ENCODE measurements around the gene IFNLR1. TPM values are rescaled to one million over a fixed set of nuclear protein-coding genes. Genes with fewer than 3 reads are reported as not detected.

The IFNLR1 gene
- total RNA-seq, 4 donors from 2014 or later: 1.3 to 1.5 TPM; not detected in 2

DNA sequence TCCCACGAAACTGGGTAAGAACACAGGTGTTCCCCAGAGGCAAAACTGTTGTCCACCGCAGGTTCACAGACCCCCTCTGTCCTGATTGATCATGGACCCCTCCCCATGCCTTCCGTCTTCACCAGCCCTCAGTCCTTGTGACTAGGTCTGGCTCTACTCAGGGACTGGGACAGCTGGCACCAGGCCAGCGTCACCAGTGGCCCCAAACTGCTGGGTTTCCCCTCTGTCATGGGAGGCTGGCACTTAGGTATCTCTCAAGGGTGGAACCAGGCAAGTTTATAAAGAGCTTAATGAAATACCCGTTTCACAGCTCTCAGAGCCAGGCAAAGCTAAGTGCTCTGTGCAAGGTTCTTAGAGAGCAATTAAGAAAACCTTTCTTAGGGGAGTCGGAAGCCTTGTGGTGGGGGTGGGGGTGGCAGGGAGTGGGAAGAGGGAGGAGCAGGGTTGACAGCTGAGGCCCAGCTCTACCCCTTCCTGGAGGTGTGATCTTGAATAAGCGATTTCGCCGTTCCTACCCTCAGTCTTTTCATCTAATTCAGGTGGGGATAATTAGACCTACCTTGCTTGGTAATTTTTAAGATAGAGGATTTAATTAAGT, 35.0 kb upstream of the IFNLR1 start:
- H3K9me3 ChIP-seq: no peaks in the 10 kb centered on the region
- H3K27ac ChIP-seq: no peak overlapping the region
- TF ChIP-seq, protein P1, sequence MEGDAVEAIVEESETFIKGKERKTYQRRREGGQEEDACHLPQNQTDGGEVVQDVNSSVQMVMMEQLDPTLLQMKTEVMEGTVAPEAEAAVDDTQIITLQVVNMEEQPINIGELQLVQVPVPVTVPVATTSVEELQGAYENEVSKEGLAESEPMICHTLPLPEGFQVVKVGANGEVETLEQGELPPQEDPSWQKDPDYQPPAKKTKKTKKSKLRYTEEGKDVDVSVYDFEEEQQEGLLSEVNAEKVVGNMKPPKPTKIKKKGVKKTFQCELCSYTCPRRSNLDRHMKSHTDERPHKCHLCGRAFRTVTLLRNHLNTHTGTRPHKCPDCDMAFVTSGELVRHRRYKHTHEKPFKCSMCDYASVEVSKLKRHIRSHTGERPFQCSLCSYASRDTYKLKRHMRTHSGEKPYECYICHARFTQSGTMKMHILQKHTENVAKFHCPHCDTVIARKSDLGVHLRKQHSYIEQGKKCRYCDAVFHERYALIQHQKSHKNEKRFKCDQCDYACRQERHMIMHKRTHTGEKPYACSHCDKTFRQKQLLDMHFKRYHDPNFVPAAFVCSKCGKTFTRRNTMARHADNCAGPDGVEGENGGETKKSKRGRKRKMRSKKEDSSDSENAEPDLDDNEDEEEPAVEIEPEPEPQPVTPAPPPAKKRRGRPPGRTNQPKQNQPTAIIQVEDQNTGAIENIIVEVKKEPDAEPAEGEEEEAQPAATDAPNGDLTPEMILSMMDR (IDR thresholded peaks at IDR 0.05): no peak
- TF ChIP-seq EP300 (IDR thresholded peaks at IDR 0.05) (no peak), POLR2A (IDR thresholded peaks at IDR 0.05) (no peak)
- DNase-seq (ENCODE audit: low spot score in 2 of 2): no peak
- 60 to 70% methylated on average over 9 of the region's 9 CpGs for WGBS, 2 donors
- no peak overlapping the region for H3K4me3 ChIP-seq
- H3K4me1 ChIP-seq: no peaks in the 10 kb centered on the region
- H3K36me3 ChIP-seq: no peaks in the 10 kb centered on the region
- H3K27me3 ChIP-seq: peaks cover 0 to 14% of the 10 kb centered on the region in 2 donors

DNA sequence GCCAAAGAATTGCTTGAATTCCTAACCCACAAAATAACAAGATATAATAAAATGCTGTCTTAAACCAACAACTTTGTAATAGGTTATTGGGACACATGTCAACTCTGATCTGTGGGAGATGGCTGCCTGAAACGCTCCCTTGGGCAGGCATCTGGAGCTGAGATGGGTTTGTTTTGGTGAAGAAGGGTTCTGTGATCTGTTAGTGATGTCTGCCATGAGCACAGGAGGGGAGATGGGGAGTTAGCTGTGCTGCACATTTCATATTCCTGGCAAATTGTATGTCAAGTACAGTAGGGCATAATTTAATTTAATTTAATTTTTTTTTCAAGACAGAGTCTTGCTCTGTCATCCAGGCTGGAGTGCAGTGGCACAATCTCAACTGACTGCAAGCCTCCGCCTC, 34.2 kb upstream of the IFNLR1 start:
- Histone ChIP-seq H3K9me3 (no peaks in the 10 kb centered on the region), H3K36me3 (no peaks in the 10 kb centered on the region), H3K4me1 (peaks cover 0 to 7% (median 0%) of the 10 kb centered on the region in 4 donors), H3K4me3 (no peak overlapping the region), H3K27ac (no peak overlapping the region), H3K27me3 (peaks cover 0 to 20% of the 10 kb centered on the region in 2 donors)
- 65 to 77% methylated on average over 2 of the region's 2 CpGs for WGBS, 2 donors
- no peak for DNase-seq (ENCODE audit: low spot score in 2 of 2)
- TF ChIP-seq EP300 (IDR thresholded peaks at IDR 0.05) (no peak), POLR2A (IDR thresholded peaks at IDR 0.05) (no peak)
- TF ChIP-seq, protein P1 (IDR thresholded peaks at IDR 0.05): no peak

DNA sequence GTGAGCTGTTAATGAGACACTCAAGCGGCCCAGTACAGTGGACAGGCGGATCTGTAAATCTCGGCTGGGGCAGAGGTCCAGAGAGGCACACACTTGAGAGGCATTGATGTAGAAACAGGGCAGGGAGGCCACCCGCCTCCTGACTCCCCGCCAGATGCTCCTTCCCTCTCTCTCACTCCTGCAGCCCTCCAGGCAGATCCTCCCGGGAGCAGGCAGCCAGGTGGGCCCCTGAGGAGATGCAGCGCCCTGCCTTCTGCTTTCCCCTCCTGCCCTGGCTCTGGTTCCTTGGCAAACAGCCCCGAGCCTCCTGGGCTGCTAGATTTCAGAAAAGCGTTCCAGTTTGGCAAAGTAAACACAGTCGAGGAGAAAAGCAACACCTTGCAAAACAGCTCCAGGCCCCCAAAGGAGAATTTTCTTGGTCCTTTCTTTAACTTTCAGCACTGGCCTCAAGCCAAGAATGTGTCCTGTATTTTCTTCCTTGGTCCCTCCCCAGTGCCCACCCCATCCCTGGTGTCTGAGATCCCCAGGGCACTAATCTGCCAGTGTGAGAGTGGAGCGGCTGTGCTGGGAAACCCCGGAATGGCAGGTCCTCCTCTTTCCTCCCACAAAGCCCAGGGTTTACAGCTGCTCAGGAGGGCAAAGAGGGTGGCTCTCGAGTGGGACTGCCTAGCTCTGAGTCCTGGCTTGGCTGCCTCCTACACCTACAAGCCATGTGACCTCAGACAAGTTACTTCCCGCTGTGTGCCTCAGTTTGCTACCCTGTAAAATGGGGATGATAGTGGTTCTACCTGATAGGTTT, 29.4 kb upstream of the IFNLR1 start:
- Histone ChIP-seq H3K9me3 (peaks cover 0 to 4% (median 0%) of the 10 kb centered on the region in 4 donors), H3K27me3 (peaks cover 0 to 35% of the 10 kb centered on the region in 2 donors), H3K36me3 (no peaks in the 10 kb centered on the region), H3K27ac (no peak overlapping the region), H3K4me3 (no peak overlapping the region), H3K4me1 (peaks cover 0 to 10% (median 0%) of the 10 kb centered on the region in 4 donors)
- DNase-seq (ENCODE audit: low spot score in 2 of 2): no peak
- TF ChIP-seq, protein P1 (IDR thresholded peaks at IDR 0.05): no peak
- TF ChIP-seq EP300 (IDR thresholded peaks at IDR 0.05) (no peak), POLR2A (IDR thresholded peaks at IDR 0.05) (no peak)
- 28 to 29% methylated on average over 14 of the region's 14 CpGs for WGBS, 2 donors

DNA sequence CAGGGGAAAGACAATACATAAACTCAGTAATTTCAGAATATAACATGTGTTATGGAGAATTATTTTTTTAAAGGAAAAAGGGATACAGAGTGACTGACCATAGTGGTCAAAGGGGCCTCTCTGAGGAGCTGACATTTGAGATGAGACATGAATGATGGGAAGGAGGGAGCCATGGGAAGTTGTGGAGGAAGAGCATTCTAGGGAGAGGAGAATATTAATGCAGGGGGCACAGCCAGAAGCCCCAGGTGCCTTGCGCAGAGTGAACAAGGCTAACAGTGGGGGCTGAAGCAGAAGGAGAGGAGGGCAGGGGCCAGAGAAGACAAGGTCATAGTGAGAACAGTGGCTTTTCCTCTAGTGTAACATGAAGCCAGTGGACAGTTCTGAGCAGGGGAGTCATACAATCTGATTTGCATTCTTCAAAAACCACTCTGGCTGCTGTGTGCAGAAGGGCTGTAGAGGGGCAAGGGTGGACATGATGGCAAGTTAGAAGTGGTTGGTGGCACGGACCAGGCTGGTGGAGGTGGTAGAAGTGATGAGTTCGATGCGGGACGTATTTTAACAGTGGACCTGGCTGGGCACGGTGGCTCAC, 28.2 kb upstream of the IFNLR1 start:
- Histone ChIP-seq H3K4me1 (peaks cover 0 to 10% (median 0%) of the 10 kb centered on the region in 4 donors), H3K4me3 (no peak overlapping the region), H3K9me3 (peaks cover 0 to 4% (median 0%) of the 10 kb centered on the region in 4 donors), H3K36me3 (no peaks in the 10 kb centered on the region), H3K27me3 (peaks cover 0 to 35% of the 10 kb centered on the region in 2 donors), H3K27ac (no peak overlapping the region)
- no peak for DNase-seq (ENCODE audit: low spot score in 2 of 2)
- TF ChIP-seq EP300 (IDR thresholded peaks at IDR 0.05) (no peak), POLR2A (IDR thresholded peaks at IDR 0.05) (no peak)
- TF ChIP-seq, protein P1 (IDR thresholded peaks at IDR 0.05): no peak
- WGBS, 2 donors: 77 to 78% methylated on average over 6 of the region's 6 CpGs

DNA sequence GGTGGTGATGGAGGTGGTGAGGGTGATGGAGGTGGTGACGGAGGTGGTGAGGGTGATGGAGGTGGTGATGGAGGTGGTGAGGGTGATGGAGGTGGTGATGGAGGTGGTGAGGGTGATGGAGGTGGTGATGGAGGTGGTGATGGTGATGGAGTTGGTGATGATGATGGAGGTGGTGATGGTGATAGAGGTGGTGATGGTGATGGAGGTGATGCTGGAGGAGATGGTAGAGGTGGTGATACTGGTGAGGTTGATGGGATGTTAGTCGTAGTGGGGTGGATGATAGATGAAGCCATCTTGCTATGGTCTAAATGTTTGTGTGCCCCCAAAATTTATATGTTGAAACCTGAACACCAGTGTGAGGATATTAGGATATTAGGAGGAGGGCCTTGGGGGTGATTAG, 25.3 kb upstream of the IFNLR1 start:
- H3K27ac ChIP-seq: no peak overlapping the region
- 61 to 81% methylated on average over 2 of the region's 2 CpGs for WGBS, 2 donors
- peaks cover 0 to 4% (median 0%) of the 10 kb centered on the region in 4 donors for H3K9me3 ChIP-seq
- H3K36me3 ChIP-seq: no peaks in the 10 kb centered on the region
- peaks cover 0 to 21% of the 10 kb centered on the region in 2 donors for H3K27me3 ChIP-seq
- H3K4me1 ChIP-seq: peaks cover 0 to 10% (median 0%) of the 10 kb centered on the region in 4 donors
- TF ChIP-seq EP300 (IDR thresholded peaks at IDR 0.05): no peak
- DNase-seq (ENCODE audit: low spot score in 2 of 2): no peak
- no peak overlapping the region for H3K4me3 ChIP-seq
